HL-60 (cell line): Measurements from ENCODE around the gene PDK3.

ENCODE experiments used
- DNase-seq, 2 experiments: peaks; one replicate each; pipeline ENCODE4 v3.0.0-alpha.2; 2010 to 2020; ENCODE audit warnings: low read depth in 1 of 2, low spot score in 1 of 2
- H3K27ac ChIP-seq: fragments of 250-450 bp; sonication (Bioruptor Pico); replicated peaks from 2 replicates; pipeline ENCODE4 v1.5.1; 2020; ENCODE audit warnings: mild to moderate bottlenecking, moderate library complexity
- H3K27me3 ChIP-seq: fragments of 250-450 bp; sonication (Bioruptor Pico); 2 replicates; pipeline ENCODE4 v1.5.1; 2021; ENCODE audit warnings: mild to moderate bottlenecking, moderate library complexity; ENCODE audit not compliant: insufficient read depth, poor library complexity, severe bottlenecking
- H3K4me3 ChIP-seq: replicated peaks from 2 replicates; pipeline ENCODE4 v1.5.1; 2011; ENCODE audit warnings: mild to moderate bottlenecking, control low read depth, low read length; ENCODE audit not compliant: insufficient read depth
- GABPA ChIP-seq: IDR thresholded peaks from 2 replicates; pipeline ENCODE4 v1.6.1; 2012; ENCODE audit warnings: low read depth
- POLR2AphosphoS5 ChIP-seq: IDR thresholded peaks from 2 replicates; pipeline ENCODE4 v1.6.1; 2012; ENCODE audit warnings: low read depth
- SPI1 ChIP-seq: IDR thresholded peaks from 2 replicates; pipeline ENCODE4 v1.6.1; 2012; ENCODE audit warnings: low read depth, mild to moderate bottlenecking, borderline replicate concordance
- TF ChIP-seq, protein P1 (sequence below): IDR thresholded peaks from one replicate; pipeline ENCODE4 v1.5.1; 2011; ENCODE audit warnings: low read length, control low read depth, inconsistent platforms; ENCODE audit not compliant: insufficient read depth
- TF ChIP-seq, protein P2 (sequence below): IDR thresholded peaks from 2 replicates; pipeline ENCODE4 v1.6.1; 2012; ENCODE audit warnings: low read depth; ENCODE audit not compliant: insufficient replicate concordance

The PDK3 gene

DNA sequence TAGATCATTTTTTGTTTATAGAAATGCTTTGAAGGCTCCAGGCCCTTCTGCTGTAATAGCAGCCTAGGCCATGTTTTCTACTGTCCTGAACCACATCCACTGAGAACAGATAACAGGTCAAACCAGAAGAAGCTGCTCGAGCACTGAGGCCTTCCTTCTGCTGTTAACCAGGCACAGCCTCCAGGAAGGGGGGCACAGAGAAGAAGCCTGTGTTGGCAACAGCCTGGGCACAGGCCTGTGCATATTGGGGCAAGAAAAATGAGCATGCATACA, 37.4 kb upstream of the PDK3 start:
- no peak overlapping the region for H3K4me3 ChIP-seq
- H3K27ac ChIP-seq = no peak overlapping the region
- H3K27me3 ChIP-seq = no peaks in the 10 kb centered on the region
- TF ChIP-seq SPI1 = no peak
- TF ChIP-seq, protein P1, sequence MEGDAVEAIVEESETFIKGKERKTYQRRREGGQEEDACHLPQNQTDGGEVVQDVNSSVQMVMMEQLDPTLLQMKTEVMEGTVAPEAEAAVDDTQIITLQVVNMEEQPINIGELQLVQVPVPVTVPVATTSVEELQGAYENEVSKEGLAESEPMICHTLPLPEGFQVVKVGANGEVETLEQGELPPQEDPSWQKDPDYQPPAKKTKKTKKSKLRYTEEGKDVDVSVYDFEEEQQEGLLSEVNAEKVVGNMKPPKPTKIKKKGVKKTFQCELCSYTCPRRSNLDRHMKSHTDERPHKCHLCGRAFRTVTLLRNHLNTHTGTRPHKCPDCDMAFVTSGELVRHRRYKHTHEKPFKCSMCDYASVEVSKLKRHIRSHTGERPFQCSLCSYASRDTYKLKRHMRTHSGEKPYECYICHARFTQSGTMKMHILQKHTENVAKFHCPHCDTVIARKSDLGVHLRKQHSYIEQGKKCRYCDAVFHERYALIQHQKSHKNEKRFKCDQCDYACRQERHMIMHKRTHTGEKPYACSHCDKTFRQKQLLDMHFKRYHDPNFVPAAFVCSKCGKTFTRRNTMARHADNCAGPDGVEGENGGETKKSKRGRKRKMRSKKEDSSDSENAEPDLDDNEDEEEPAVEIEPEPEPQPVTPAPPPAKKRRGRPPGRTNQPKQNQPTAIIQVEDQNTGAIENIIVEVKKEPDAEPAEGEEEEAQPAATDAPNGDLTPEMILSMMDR = no peak
- TF ChIP-seq, protein P2, sequence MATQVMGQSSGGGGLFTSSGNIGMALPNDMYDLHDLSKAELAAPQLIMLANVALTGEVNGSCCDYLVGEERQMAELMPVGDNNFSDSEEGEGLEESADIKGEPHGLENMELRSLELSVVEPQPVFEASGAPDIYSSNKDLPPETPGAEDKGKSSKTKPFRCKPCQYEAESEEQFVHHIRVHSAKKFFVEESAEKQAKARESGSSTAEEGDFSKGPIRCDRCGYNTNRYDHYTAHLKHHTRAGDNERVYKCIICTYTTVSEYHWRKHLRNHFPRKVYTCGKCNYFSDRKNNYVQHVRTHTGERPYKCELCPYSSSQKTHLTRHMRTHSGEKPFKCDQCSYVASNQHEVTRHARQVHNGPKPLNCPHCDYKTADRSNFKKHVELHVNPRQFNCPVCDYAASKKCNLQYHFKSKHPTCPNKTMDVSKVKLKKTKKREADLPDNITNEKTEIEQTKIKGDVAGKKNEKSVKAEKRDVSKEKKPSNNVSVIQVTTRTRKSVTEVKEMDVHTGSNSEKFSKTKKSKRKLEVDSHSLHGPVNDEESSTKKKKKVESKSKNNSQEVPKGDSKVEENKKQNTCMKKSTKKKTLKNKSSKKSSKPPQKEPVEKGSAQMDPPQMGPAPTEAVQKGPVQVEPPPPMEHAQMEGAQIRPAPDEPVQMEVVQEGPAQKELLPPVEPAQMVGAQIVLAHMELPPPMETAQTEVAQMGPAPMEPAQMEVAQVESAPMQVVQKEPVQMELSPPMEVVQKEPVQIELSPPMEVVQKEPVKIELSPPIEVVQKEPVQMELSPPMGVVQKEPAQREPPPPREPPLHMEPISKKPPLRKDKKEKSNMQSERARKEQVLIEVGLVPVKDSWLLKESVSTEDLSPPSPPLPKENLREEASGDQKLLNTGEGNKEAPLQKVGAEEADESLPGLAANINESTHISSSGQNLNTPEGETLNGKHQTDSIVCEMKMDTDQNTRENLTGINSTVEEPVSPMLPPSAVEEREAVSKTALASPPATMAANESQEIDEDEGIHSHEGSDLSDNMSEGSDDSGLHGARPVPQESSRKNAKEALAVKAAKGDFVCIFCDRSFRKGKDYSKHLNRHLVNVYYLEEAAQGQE = no peak
- TF ChIP-seq POLR2AphosphoS5 = no peak
- no peak for TF ChIP-seq GABPA
- no peak for DNase-seq

DNA sequence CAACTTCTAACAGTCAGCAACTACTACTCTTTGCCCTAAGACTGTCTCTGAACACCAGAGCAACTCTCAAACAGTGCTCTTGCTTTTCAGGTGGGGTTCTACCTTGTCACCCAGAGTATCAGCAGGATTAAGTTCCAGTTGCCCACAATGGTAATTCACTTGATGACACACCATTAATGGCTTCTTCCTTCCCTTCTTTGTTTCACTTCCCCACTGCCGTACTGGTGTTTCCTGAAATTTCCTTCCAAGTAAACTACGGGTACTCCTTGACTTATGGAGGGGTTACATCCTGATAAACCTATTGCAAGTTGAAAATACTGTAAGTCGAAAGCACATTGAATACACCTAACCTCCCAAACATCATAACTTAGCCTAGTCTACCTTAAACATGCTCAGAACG, 36.6 kb upstream of the PDK3 start:
- TF ChIP-seq, protein P1 = no peak
- TF ChIP-seq, protein P2 = no peak
- TF ChIP-seq POLR2AphosphoS5 (no peak), GABPA (no peak), SPI1 (no peak)
- peak in 1 of 2 experiments; percentile 12 for DNase-seq
- no peak overlapping the region for H3K4me3 ChIP-seq
- H3K27ac ChIP-seq = no peak overlapping the region
- H3K27me3 ChIP-seq = no peaks in the 10 kb centered on the region

DNA sequence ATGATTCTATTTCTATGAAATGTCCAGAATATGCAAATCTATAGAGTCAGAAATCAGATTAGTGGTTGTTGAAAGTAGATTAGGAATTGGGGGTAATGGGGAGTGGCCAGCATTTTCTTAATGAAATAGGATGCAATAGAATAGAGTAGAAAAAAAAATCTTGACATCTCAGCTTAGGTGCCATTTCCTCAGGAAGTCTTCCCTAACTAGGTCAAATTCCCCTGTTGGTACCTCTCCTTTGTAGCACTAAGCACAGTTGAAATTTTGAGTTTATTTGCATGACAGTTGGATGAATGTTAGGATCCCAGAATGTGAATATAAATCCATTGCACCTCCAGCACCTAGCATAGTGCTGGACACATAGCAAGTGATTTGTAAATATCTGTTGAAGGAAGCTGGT, 30.0 kb upstream of the PDK3 start:
- Histone ChIP-seq H3K4me3 (no peak overlapping the region), H3K27ac (no peak overlapping the region), H3K27me3 (no peaks in the 10 kb centered on the region)
- no peak for TF ChIP-seq POLR2AphosphoS5
- TF ChIP-seq, protein P2 = no peak
- no peak for TF ChIP-seq GABPA
- TF ChIP-seq, protein P1 = no peak
- TF ChIP-seq SPI1 = no peak
- DNase-seq = no peak
